Fibroblast of the aortic adventitia (primary cell): ENCODE data around the gene PRSS12. TPM values are rescaled to one million over a fixed set of nuclear protein-coding genes. Genes with fewer than 3 reads are reported as not detected.

Experiments
- DNase-seq: peaks from one replicate; pipeline ENCODE4 v3.0.0-alpha.2; 2010; ENCODE audit warnings: low read depth
- H3K4me3 ChIP-seq: 2 replicates; pipeline ENCODE4 v1.5.1; 2011; ENCODE audit warnings: low read depth, mild to moderate bottlenecking, control low read depth, low read length, moderate library complexity
- CTCF ChIP-seq: IDR thresholded peaks from 2 replicates; pipeline ENCODE4 v1.5.1; 2011; ENCODE audit warnings: mild to moderate bottlenecking, low read length, control low read depth, inconsistent platforms; ENCODE audit not compliant: insufficient read depth
- total RNA-seq: library from RNA; depleted of rRNA; stranded (reverse); fragments of >200 nt; gene quantifications from 2 replicates; pipeline ENCODE4 v1.2.3, GENCODE V29; 2012; ENCODE audit warnings: low replicate concordance

PRSS12 gene
- total RNA-seq, 1 donor = 27.1 TPM

DNA sequence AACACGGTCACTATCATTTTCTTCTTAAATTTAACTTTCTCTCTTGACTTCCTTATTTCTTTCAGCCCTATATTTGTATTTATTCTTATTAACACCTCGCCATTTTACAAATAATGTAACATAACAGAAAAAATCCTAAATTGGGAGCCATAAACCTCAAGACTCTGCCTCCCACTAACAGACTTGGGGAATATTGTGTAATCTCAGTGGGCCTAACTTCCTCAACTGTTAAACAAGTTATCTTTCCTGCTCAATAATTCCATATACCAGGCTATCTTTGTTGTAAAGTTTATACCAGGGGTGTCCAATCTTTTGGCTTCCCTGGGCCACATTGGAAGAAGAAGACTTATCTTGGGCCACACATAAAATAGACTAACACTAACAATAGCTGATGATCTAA, 26.2 kb downstream of the PRSS12 start:
- no peak for TF ChIP-seq CTCF
- no peak for DNase-seq

DNA sequence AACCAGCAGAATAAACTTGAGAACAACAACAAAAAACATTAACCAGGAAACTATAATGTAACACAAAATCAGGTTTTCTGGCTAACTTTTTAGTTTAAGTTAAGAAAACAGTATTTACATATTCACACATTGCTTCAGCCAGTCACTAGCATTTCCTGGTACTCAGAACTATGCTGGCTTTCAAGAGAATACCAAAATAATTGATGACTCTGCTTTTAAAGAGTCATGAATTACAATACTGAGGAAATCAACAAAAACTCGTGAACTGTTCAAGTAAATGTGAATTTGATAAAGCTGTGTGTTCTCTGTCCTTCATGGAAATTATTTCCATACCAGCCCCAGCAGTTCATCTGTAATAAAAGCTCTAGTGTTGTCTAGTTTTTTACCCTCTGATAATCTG, 27.4 kb downstream of the PRSS12 start:
- peak; percentile 30 for DNase-seq
- no peak overlapping the region for H3K4me3 ChIP-seq
- TF ChIP-seq CTCF = no peak

More for the DNA sequence above, 26.2 kb downstream of the PRSS12 start:
- no peak overlapping the region for H3K4me3 ChIP-seq

DNA sequence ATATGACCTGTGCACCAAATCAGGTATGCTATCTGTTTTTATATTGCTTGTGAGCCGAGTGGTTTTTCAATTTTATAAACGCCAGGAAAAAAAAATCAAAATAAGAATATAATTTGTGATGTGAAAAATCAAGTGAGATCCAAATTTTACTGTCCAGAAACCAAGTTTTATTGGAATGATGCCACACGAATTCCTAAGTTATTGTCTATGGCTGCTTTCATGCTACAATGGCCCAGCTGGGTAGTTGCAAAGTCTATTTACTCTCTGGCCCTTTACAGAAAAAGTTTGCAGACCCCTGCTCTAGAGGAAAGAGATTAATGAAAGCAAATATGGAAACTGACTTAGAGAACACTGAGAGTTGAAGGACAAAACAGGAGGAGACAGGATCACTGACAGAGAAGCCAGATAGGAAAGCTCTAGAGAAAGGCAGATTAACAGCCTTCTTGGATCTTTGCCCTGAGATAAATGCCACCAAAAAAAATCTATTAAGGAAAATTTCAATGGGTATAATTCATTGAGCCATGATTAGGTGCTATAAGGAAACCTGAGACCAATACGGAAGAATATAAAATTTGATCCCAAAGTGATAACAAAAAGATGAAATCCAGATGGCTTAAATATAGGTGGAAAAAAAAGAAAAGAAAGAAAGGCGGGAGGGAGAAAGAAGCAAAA, 29.8 kb downstream of the PRSS12 start:
- DNase-seq = peak; percentile 59
- TF ChIP-seq CTCF = no peak
- H3K4me3 ChIP-seq = no peak overlapping the region

GRCh38 chr4:118318931-118319330, 33.9 kb downstream of the PRSS12 start:
- no peak overlapping the region for H3K4me3 ChIP-seq
- TF ChIP-seq CTCF = no peak
- no peak for DNase-seq

DNA sequence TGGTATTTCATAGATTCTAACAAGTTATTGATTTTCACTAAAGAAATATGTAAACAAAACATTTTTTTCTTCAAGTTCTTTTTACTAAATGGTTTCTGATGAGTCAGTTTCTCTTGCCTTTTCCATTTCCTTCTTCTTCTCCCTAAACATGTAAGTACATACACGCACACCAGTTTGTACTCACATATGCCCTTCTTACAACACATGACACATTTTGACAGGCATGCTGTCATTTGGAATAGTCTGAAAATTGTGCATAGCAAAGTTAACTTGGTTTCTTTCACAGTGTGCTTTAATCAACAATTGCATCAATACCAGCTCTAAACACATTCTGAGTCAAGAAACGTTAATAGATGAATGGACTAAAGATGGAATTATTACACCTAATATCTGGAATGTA, 35.1 kb downstream of the PRSS12 start:
- H3K4me3 ChIP-seq = no peak overlapping the region
- TF ChIP-seq CTCF = no peak
- no peak for DNase-seq

DNA sequence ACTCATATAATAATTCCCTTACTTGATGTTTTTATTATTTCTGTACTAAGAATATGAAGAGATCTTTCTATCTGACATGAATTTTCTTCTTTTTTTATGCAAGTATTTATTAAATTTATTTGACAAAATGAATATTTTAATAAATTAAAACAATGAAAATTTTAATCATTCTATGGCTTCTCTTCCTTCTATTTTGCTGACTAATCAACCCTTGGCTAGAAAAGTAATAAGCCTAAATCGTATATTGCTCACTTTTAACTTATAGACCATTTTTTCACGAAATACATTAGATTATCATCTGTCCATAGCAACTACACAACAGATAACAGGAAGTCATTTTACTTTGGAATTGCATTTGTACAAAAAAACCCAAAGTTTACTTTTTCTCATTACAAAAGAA, 38.6 kb downstream of the PRSS12 start:
- H3K4me3 ChIP-seq = no peak overlapping the region
- TF ChIP-seq CTCF = no peak
- no peak for DNase-seq

DNA sequence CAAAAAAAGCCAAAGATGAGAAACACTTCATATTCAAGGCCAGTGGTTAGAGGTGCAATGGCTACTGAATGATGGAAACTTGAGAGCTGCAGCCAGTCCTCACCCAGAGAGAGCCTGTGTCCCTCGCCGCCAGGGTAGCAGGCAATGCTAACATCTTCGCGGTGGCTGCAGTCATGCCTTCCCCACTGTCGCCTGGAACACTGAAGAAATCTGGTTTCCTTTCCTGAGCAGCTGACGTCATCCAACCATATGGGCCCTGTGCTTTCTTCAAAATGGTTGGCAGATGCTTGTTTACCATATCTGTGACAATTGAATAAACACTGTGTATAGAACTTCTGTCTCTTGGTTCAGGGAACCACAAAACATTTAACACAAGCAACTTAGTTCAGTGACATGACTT, 39.7 kb downstream of the PRSS12 start:
- TF ChIP-seq CTCF = no peak
- no peak for DNase-seq
- H3K4me3 ChIP-seq = no peak overlapping the region
